SK-N-SH treated with all-trans-retinoic acid at 6 μM for 48 hours (cell line): ENCODE data around the gene RRAGD.

Experiments
- ATAC-seq: fragments of 200-7000 bp; cut with Tn5 transposase; 3 replicates; pipeline ENCODE4 v1.9.1; 2020; ENCODE audit warnings: mild to moderate bottlenecking, moderate library complexity
- ARNTL ChIP-seq: fragments of 450-650 bp; formaldehyde crosslinking; IDR thresholded peaks from 2 replicates; pipeline ENCODE4 v1.5.0; 2020; ENCODE audit warnings: low read depth, mild to moderate bottlenecking, moderate library complexity, borderline replicate concordance
- BACH2 ChIP-seq: fragments of 250-450 bp; sonication (Bioruptor Pico); IDR thresholded peaks from 2 replicates; pipeline ENCODE4 v1.9.0; 2021; ENCODE audit warnings: mild to moderate bottlenecking, borderline replicate concordance
- ESRRG ChIP-seq: fragments of 250-450 bp; sonication (Bioruptor Pico); IDR thresholded peaks from 2 replicates; pipeline ENCODE4 v1.6.1; 2021; ENCODE audit warnings: mild to moderate bottlenecking
- GLIS3 ChIP-seq: fragments of 250-450 bp; sonication (Bioruptor Pico); IDR thresholded peaks from 2 replicates; pipeline ENCODE4 v1.5.0; 2020; ENCODE audit warnings: mild to moderate bottlenecking, moderate library complexity
- ISL1 ChIP-seq: fragments of 250-450 bp; sonication (Bioruptor Pico); IDR thresholded peaks from 2 replicates; pipeline ENCODE4 v2.1.2; 2022; ENCODE audit warnings: mild to moderate bottlenecking, moderate library complexity
- OSR1 ChIP-seq: fragments of 250-450 bp; sonication (Bioruptor Pico); IDR thresholded peaks from 2 replicates; pipeline ENCODE4 v1.8.0; 2022; ENCODE audit warnings: moderate library complexity, mild to moderate bottlenecking, inconsistent platforms
- RARB ChIP-seq: fragments of 250-450 bp; sonication (Bioruptor Pico); IDR thresholded peaks from 2 replicates; pipeline ENCODE4 v1.8.0; 2021; ENCODE audit warnings: mild to moderate bottlenecking, moderate library complexity
- TOX ChIP-seq: fragments of 250-450 bp; sonication (Bioruptor Pico); IDR thresholded peaks from 2 replicates; pipeline ENCODE4 v1.8.0; 2021; ENCODE audit warnings: mild to moderate bottlenecking, moderate library complexity, borderline replicate concordance
- ZFP3 ChIP-seq: fragments of 250-450 bp; sonication (Bioruptor Pico); IDR thresholded peaks from 2 replicates; pipeline ENCODE4 v1.5.0; 2020; ENCODE audit warnings: mild to moderate bottlenecking, moderate library complexity
- ZNF8 ChIP-seq: fragments of 450-650 bp; formaldehyde crosslinking; IDR thresholded peaks from 2 replicates; pipeline ENCODE4 v1.5.0; 2020; ENCODE audit warnings: mild to moderate bottlenecking, moderate library complexity
- TF ChIP-seq, protein P1 (sequence below): fragments of 250-450 bp; sonication (Bioruptor Pico); IDR thresholded peaks from 2 replicates; pipeline ENCODE4 v1.8.0; 2020; ENCODE audit warnings: mild to moderate bottlenecking, moderate library complexity, borderline replicate concordance
- TF ChIP-seq, protein P2 (sequence below): fragments of 250-450 bp; sonication (Bioruptor Pico); IDR thresholded peaks from 2 replicates; pipeline ENCODE4 v1.5.0; 2020; ENCODE audit warnings: mild to moderate bottlenecking, moderate library complexity
- TF ChIP-seq, protein P3 (sequence below): fragments of 250-450 bp; sonication (Bioruptor Pico); IDR thresholded peaks from 2 replicates; pipeline ENCODE4 v1.8.0; 2021; ENCODE audit warnings: low read depth, mild to moderate bottlenecking, moderate library complexity, borderline replicate concordance
- TF ChIP-seq, protein P4 (sequence below): fragments of 250-450 bp; sonication (Bioruptor Pico); IDR thresholded peaks from 2 replicates; pipeline ENCODE4 v1.5.1; 2020; ENCODE audit warnings: low read depth, mild to moderate bottlenecking, moderate library complexity
- TF ChIP-seq, protein P5 (sequence below): fragments of 250-450 bp; sonication (Bioruptor Pico); IDR thresholded peaks from 2 replicates; pipeline ENCODE4 v1.5.1; 2021; ENCODE audit warnings: mild to moderate bottlenecking, moderate library complexity

RRAGD gene

DNA sequence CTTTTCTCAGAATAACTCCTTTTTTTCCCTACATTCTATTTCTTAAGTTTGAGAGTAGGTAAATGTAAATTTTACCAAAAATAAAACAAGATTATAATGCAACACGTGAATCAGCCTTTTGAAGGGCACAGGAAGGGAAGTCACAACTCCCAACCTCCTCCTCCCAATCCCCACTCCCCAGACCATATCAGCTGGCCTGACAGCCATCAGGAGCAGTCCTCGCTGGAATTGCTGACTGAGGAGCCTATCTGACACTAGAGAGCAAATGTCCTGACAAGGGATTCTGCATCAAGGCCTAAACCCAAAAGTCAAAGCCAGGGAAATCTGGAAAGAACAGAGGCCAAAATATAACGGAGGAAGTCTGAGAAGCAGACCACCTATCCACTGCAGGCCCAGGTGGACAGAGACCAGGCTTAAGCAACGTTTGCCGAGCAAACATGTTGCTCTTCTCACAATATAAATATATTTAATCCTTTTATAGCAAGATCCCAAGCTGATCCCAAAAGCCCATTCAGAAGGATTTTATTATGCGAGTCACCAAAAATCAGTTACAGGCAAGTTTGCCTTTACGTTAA, 2.5 kb downstream of the RRAGD start:
- TF ChIP-seq, protein P1, sequence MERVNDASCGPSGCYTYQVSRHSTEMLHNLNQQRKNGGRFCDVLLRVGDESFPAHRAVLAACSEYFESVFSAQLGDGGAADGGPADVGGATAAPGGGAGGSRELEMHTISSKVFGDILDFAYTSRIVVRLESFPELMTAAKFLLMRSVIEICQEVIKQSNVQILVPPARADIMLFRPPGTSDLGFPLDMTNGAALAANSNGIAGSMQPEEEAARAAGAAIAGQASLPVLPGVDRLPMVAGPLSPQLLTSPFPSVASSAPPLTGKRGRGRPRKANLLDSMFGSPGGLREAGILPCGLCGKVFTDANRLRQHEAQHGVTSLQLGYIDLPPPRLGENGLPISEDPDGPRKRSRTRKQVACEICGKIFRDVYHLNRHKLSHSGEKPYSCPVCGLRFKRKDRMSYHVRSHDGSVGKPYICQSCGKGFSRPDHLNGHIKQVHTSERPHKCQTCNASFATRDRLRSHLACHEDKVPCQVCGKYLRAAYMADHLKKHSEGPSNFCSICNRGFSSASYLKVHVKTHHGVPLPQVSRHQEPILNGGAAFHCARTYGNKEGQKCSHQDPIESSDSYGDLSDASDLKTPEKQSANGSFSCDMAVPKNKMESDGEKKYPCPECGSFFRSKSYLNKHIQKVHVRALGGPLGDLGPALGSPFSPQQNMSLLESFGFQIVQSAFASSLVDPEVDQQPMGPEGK (CRISPR knock-in tag), result no peak
- TF ChIP-seq, protein P2, sequence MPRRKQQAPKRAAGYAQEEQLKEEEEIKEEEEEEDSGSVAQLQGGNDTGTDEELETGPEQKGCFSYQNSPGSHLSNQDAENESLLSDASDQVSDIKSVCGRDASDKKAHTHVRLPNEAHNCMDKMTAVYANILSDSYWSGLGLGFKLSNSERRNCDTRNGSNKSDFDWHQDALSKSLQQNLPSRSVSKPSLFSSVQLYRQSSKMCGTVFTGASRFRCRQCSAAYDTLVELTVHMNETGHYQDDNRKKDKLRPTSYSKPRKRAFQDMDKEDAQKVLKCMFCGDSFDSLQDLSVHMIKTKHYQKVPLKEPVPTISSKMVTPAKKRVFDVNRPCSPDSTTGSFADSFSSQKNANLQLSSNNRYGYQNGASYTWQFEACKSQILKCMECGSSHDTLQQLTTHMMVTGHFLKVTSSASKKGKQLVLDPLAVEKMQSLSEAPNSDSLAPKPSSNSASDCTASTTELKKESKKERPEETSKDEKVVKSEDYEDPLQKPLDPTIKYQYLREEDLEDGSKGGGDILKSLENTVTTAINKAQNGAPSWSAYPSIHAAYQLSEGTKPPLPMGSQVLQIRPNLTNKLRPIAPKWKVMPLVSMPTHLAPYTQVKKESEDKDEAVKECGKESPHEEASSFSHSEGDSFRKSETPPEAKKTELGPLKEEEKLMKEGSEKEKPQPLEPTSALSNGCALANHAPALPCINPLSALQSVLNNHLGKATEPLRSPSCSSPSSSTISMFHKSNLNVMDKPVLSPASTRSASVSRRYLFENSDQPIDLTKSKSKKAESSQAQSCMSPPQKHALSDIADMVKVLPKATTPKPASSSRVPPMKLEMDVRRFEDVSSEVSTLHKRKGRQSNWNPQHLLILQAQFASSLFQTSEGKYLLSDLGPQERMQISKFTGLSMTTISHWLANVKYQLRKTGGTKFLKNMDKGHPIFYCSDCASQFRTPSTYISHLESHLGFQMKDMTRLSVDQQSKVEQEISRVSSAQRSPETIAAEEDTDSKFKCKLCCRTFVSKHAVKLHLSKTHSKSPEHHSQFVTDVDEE (CRISPR knock-in tag), result no peak
- TF ChIP-seq ESRRG (CRISPR knock-in tag) (no peak), RARB (CRISPR knock-in tag) (no peak), ZNF8 (CRISPR knock-in tag) (no peak), ISL1 (CRISPR knock-in tag) (no peak), ARNTL (CRISPR knock-in tag) (no peak), ZFP3 (CRISPR knock-in tag) (no peak), GLIS3 (no peak), BACH2 (CRISPR knock-in tag) (no peak)
- TF ChIP-seq, protein P3, sequence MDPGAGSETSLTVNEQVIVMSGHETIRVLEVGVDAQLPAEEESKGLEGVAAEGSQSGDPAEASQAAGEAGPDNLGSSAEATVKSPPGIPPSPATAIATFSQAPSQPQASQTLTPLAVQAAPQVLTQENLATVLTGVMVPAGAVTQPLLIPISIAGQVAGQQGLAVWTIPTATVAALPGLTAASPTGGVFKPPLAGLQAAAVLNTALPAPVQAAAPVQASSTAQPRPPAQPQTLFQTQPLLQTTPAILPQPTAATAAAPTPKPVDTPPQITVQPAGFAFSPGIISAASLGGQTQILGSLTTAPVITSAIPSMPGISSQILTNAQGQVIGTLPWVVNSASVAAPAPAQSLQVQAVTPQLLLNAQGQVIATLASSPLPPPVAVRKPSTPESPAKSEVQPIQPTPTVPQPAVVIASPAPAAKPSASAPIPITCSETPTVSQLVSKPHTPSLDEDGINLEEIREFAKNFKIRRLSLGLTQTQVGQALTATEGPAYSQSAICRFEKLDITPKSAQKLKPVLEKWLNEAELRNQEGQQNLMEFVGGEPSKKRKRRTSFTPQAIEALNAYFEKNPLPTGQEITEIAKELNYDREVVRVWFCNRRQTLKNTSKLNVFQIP (CRISPR knock-in tag), result no peak
- TF ChIP-seq, protein P4, sequence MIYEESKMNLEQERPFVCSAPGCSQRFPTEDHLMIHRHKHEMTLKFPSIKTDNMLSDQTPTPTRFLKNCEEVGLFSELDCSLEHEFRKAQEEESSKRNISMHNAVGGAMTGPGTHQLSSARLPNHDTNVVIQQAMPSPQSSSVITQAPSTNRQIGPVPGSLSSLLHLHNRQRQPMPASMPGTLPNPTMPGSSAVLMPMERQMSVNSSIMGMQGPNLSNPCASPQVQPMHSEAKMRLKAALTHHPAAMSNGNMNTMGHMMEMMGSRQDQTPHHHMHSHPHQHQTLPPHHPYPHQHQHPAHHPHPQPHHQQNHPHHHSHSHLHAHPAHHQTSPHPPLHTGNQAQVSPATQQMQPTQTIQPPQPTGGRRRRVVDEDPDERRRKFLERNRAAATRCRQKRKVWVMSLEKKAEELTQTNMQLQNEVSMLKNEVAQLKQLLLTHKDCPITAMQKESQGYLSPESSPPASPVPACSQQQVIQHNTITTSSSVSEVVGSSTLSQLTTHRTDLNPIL (CRISPR knock-in tag), result no peak
- ATAC-seq, result no peak

DNA sequence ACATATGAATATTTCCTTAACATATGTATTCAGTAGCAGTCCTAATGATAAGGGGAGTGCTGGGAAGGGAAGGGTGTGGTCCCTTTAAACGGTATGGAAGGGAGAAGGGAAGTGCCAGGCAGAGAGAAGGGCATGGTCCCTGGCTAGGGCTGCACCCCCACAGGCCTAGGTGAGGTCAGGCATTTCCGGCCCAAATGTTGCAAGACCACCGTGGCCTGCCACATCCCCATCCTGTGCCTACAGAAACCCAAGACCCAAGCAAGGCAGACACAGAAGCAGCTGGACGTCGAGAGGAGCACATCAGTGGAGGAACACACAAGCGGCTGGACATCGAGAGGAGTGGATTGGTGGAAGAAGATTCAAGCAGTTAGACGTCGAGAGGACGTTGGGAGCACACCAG, 5.9 kb downstream of the RRAGD start:
- TF ChIP-seq, protein P1 (CRISPR knock-in tag), result no peak
- TF ChIP-seq, protein P2 (CRISPR knock-in tag), result no peak
- TF ChIP-seq TOX (no peak), OSR1 (CRISPR knock-in tag) (no peak), ZFP3 (CRISPR knock-in tag) (no peak)
- TF ChIP-seq, protein P3 (CRISPR knock-in tag), result no peak
- TF ChIP-seq, protein P5, sequence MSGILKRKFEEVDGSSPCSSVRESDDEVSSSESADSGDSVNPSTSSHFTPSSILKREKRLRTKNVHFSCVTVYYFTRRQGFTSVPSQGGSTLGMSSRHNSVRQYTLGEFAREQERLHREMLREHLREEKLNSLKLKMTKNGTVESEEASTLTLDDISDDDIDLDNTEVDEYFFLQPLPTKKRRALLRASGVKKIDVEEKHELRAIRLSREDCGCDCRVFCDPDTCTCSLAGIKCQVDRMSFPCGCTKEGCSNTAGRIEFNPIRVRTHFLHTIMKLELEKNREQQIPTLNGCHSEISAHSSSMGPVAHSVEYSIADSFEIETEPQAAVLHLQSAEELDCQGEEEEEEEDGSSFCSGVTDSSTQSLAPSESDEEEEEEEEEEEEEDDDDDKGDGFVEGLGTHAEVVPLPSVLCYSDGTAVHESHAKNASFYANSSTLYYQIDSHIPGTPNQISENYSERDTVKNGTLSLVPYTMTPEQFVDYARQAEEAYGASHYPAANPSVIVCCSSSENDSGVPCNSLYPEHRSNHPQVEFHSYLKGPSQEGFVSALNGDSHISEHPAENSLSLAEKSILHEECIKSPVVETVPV (CRISPR knock-in tag), result no peak
- no peak for ATAC-seq
